Measurements from ENCODE around the gene MON1A.
"Not testable (repeated sequence)": the region's sequence is repeated elsewhere in the genome, so short reads cannot be mapped to it uniquely, and the experiment has no call there.

Gene MON1A

DNA sequence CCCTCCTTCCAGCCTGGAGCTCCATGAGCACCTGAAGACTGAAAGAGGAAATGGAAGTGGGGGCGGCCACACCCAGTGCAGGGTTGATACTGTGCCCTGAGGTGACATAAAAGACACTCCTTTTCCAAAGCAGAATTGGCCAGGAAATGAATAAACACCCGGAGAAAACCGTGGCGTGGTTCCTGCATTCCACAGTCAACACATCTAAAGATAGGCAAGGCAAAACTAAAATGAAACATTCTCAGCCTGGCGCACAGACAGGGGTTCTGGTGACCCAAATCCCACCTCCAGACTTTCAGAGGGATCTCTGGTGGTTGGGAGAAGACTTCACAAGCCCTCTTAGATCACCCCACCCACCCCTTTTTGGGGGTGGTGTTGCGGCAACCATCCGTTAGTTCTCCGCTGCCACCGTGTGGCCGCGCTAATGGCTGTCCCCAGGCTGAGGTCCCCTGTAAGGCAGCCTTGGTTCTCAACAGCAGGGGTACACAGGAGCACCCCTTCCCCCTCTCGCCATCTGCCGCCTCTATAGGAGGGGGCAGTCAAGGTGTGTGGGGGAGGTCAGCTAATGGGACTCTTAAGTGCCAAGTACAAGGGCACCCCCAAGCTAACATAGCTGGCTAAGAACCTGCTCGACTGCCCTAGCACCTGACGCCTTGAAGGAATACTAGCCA, 23.4 kb downstream of the MON1A start:
- no peak overlapping the region for H2AFZ ChIP-seq (ENCODE audit: low read depth, low read length)
- DNase-seq: peak; percentile 61
- no peak overlapping the region for H2BK5ac ChIP-seq (ENCODE audit: low read depth, low read length, poor library complexity, severe bottlenecking)
- no peak overlapping the region for H3K4ac ChIP-seq (ENCODE audit: low read depth in 1 of 2, low read length in 2 of 2)
- no peak overlapping the region for H2BK12ac ChIP-seq (ENCODE audit: low read length in 2 of 2)
- no peaks in the 10 kb centered on the region for H3K9me3 ChIP-seq (ENCODE audit: control insufficient read depth, low read length)
- peak overlapping the region; percentile 62 for H3K9ac ChIP-seq (ENCODE audit: low read length)
- no peak overlapping the region for H3K14ac ChIP-seq (ENCODE audit: low read length in 2 of 2)
- no peak overlapping the region for H2BK15ac ChIP-seq (ENCODE audit: low read depth, poor library complexity, severe bottlenecking)
- no peak overlapping the region for H4K91ac ChIP-seq (ENCODE audit: low read length)
- H3K18ac ChIP-seq (ENCODE audit: low read depth in 1 of 2, low read length in 2 of 2): peak overlapping the region in 1 of 2 experiments; percentile 8
- peak overlapping the region; percentile 32 for H4K8ac ChIP-seq (ENCODE audit: low read length)
- H3K4me2 ChIP-seq (ENCODE audit: low read length, poor library complexity, severe bottlenecking): peak overlapping the region; percentile 52
- 34% methylated on average over 9 of the region's 15 CpGs for WGBS
- H3K27ac ChIP-seq (ENCODE audit: low read length, poor library complexity, severe bottlenecking): no peak overlapping the region
- H3K23ac ChIP-seq (ENCODE audit: low read length in 2 of 2): no peak overlapping the region
- no peaks in the 10 kb centered on the region for H3K79me1 ChIP-seq (replicated peaks; ENCODE audit: low read length, poor library complexity, severe bottlenecking)
- H3K27me3 ChIP-seq (ENCODE audit: control insufficient read depth in 1 of 2, insufficient read depth in 1 of 2, low read length in 2 of 2): no peaks in the 10 kb centered on the region
- peak overlapping the region in 1 of 2 experiments; percentile 65 for H3K4me3 ChIP-seq (ENCODE audit: insufficient read depth in 1 of 2, low read depth in 1 of 2, low read length in 2 of 2)
- peaks cover 12% of the 10 kb centered on the region for H3K4me1 ChIP-seq (ENCODE audit: control insufficient read depth, insufficient read depth, low read depth, low read length)
- H3K36me3 ChIP-seq (ENCODE audit: control insufficient read depth in 1 of 2, insufficient read depth in 2 of 2, low read depth in 1 of 2, low read length in 2 of 2): peaks cover 23 to 28% of the 10 kb centered on the region in 2 experiments
- H2AK5ac ChIP-seq (ENCODE audit: low read length, severe bottlenecking): no peak overlapping the region
- H2BK120ac ChIP-seq (ENCODE audit: low read depth, low read length): no peak overlapping the region

DNA sequence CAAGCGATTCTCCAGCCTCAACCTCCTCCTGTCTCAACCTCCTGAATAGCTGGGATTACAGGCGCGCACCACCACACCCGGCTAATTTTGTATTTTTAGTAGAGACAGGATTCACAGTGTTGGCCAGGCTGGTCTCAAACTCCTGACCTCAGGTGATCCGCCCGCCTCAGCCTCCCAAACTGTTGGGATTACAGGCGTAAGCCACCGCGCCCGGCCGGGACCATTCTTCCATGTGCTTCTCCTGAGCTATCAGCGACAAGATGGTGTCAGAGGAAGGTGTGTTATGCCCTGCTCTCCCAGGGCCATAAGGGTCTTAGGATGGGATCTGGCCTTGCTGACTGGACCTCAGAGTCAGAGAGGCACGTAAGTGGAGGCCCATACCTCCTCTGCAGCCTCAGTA, 25.2 kb downstream of the MON1A start:
- H3K4me2 ChIP-seq (ENCODE audit: low read length, poor library complexity, severe bottlenecking); H2AK5ac ChIP-seq (ENCODE audit: low read length, severe bottlenecking); H2AFZ ChIP-seq (ENCODE audit: low read depth, low read length); H3K27ac ChIP-seq (ENCODE audit: low read length, poor library complexity, severe bottlenecking); H3K14ac ChIP-seq (ENCODE audit: low read length in 2 of 2); H3K27me3 ChIP-seq (ENCODE audit: control insufficient read depth in 1 of 2, insufficient read depth in 1 of 2, low read length in 2 of 2); H3K23ac ChIP-seq (ENCODE audit: low read length in 2 of 2); H4K8ac ChIP-seq (ENCODE audit: low read length); H3K18ac ChIP-seq (ENCODE audit: low read depth in 1 of 2, low read length in 2 of 2); DNase-seq; H3K4me3 ChIP-seq (ENCODE audit: insufficient read depth in 1 of 2, low read depth in 1 of 2, low read length in 2 of 2); H3K4ac ChIP-seq (ENCODE audit: low read depth in 1 of 2, low read length in 2 of 2); H2BK120ac ChIP-seq (ENCODE audit: low read depth, low read length); H2BK12ac ChIP-seq (ENCODE audit: low read length in 2 of 2); H4K91ac ChIP-seq (ENCODE audit: low read length); H3K79me1 ChIP-seq (replicated peaks; ENCODE audit: low read length, poor library complexity, severe bottlenecking); H3K9ac ChIP-seq (ENCODE audit: low read length); H2BK5ac ChIP-seq (ENCODE audit: low read depth, low read length, poor library complexity, severe bottlenecking); H3K9me3 ChIP-seq (ENCODE audit: control insufficient read depth, low read length); H2BK15ac ChIP-seq (ENCODE audit: low read depth, poor library complexity, severe bottlenecking): not testable (repeated sequence)
- Histone ChIP-seq H3K4me1 (ENCODE audit: control insufficient read depth, insufficient read depth, low read depth, low read length) (peaks cover 19% of the 10 kb centered on the region), H3K36me3 (ENCODE audit: control insufficient read depth in 1 of 2, insufficient read depth in 2 of 2, low read depth in 1 of 2, low read length in 2 of 2) (peaks cover 7 to 10% of the 10 kb centered on the region in 2 experiments)
- WGBS: over 99% methylated on average over 12 of the region's 13 CpGs

DNA sequence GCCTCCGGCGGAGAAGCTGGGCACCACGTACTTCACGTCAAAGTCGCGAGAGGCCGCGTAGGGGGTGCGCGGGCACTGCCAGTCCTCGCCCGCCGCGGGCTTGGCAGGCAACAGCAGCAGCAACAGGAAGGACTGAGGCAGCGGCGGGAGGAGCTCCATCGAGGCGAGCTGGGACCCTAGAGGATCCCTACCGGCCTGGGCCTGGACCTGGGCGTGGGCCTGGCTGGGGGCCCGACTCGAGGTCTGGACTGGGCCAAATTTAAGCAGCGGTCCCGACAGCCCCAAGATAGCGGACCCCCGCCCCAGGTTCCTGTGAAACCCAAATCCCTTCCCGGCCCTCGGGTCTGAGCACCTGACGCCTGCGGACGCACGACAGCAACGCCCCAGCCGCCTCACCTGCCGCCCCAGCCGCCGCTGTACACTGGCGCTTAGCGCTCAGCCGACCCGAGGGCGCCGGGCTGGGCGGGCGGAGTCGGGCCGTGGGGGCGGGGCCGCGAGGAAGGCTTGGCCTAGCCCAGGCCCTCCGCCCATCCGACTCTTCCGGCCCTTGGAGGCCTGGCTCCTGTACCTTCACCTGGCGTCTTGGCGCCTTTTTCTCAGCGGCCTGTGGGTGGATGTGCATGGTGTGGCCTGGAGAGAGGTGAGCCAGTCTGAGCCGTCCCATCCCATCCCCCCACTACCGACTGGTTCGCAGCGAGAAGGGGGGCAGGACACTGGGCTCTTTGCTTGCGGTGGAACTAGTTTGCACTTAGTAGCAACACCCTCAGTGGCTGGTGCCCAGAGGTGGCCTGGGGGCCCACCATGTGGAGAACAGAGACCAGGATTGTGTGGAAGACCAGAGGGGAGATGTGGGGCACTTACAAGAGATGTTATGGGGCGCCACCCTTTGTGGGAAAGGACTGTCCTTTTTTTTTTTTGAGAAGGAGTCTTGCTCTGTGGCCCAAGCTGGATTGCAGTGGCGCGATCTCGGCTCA, 25.9 kb downstream of the MON1A start, which contains the start of gene MST1R:
TSS of gene MST1R (minus strand) at position 423 of the 974 bp plus-strand sequence. CDS start at position 159, 264 bp downstream.
- Histone ChIP-seq H3K4me3 (ENCODE audit: insufficient read depth in 1 of 2, low read depth in 1 of 2, low read length in 2 of 2) (peak within 1 kb of the TSS in 1 of 2 experiments; percentile 67), H3K23ac (ENCODE audit: low read length in 2 of 2) (no peak within 1 kb of the TSS), H2BK5ac (ENCODE audit: low read depth, low read length, poor library complexity, severe bottlenecking) (no peak within 1 kb of the TSS), H3K27me3 (ENCODE audit: control insufficient read depth in 1 of 2, insufficient read depth in 1 of 2, low read length in 2 of 2) (no peaks in the 10 kb centered on the region), H3K4me1 (ENCODE audit: control insufficient read depth, insufficient read depth, low read depth, low read length) (peaks cover 19% of the 10 kb centered on the region), H3K4me2 (ENCODE audit: low read length, poor library complexity, severe bottlenecking) (peak within 1 kb of the TSS; percentile 25), H2BK120ac (ENCODE audit: low read depth, low read length) (peak within 1 kb of the TSS; percentile 0), H3K79me1 (replicated peaks; ENCODE audit: low read length, poor library complexity, severe bottlenecking) (no peaks in the 10 kb centered on the region), H4K91ac (ENCODE audit: low read length) (no peak within 1 kb of the TSS), H3K4ac (ENCODE audit: low read depth in 1 of 2, low read length in 2 of 2) (no peak within 1 kb of the TSS), H4K8ac (ENCODE audit: low read length) (peak within 1 kb of the TSS; percentile 70), H3K18ac (ENCODE audit: low read depth in 1 of 2, low read length in 2 of 2) (peak within 1 kb of the TSS in 1 of 2 experiments; percentile 67), H2AK5ac (ENCODE audit: low read length, severe bottlenecking) (no peak within 1 kb of the TSS), H3K27ac (ENCODE audit: low read length, poor library complexity, severe bottlenecking) (no peak within 1 kb of the TSS), H3K9ac (ENCODE audit: low read length) (peak within 1 kb of the TSS; percentile 64), H3K14ac (ENCODE audit: low read length in 2 of 2) (no peak within 1 kb of the TSS), H3K36me3 (ENCODE audit: control insufficient read depth in 1 of 2, insufficient read depth in 2 of 2, low read depth in 1 of 2, low read length in 2 of 2) (peaks cover 0 to 3% of the 10 kb centered on the region in 2 experiments), H2BK15ac (ENCODE audit: low read depth, poor library complexity, severe bottlenecking) (no peak within 1 kb of the TSS), H2AFZ (ENCODE audit: low read depth, low read length) (peak within 1 kb of the TSS; percentile 54), H2BK12ac (ENCODE audit: low read length in 2 of 2) (no peak within 1 kb of the TSS), H3K9me3 (ENCODE audit: control insufficient read depth, low read length) (no peaks in the 10 kb centered on the region)
- DNase-seq: peak; percentile 27
- 43% methylated on average over 55 of the region's 65 CpGs for WGBS

Data from mesenchymal stem cell (in vitro differentiated cells and primary cell).